Epithelial cell of proximal tubule (primary cell): ENCODE results near the gene NEK7. TPM values are rescaled to one million over a fixed set of nuclear protein-coding genes. Genes with fewer than 3 reads are reported as not detected.

ENCODE experiments used
- DNase-seq: peaks from one replicate; pipeline ENCODE4 v3.0.0-alpha.2; 2011; ENCODE audit warnings: low read depth
- H3K4me3 ChIP-seq: 2 replicates; pipeline ENCODE4 v1.5.1; 2011; ENCODE audit warnings: low read depth, mild to moderate bottlenecking, low read length
- total RNA-seq: library from RNA; depleted of rRNA; stranded (reverse); fragments of >200 nt; gene quantifications from 2 replicates; pipeline ENCODE4 v1.2.3, GENCODE V29; 2015
- TF ChIP-seq, protein P1 (sequence below): conservative IDR thresholded peaks from 2 replicates; pipeline ENCODE4 v1.5.1; 2012; ENCODE audit warnings: low read depth, mild to moderate bottlenecking, low read length

NEK7 gene
- total RNA-seq, 1 donor from 2014 or later: 20.5 TPM

DNA sequence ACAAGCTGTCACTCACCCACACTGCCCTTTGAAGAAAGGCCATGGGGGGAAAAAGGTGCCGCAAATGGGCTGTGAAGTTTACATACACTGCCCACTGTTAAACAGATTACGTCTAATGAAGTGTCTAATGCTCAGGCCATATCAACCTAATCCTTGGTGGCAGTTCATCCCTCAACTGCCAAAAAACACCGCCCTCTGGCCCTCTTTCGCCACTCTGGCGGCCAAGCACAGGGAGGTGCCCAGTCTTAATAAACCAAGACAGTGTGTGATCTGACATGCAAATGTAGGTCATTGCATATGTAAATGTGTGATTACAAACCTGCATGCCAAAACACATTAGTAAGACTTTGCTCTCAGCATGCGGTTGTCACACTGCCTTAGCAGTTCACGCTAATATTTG, 89.5 kb downstream of the NEK7 start:
- no peak for DNase-seq
- TF ChIP-seq, protein P1, sequence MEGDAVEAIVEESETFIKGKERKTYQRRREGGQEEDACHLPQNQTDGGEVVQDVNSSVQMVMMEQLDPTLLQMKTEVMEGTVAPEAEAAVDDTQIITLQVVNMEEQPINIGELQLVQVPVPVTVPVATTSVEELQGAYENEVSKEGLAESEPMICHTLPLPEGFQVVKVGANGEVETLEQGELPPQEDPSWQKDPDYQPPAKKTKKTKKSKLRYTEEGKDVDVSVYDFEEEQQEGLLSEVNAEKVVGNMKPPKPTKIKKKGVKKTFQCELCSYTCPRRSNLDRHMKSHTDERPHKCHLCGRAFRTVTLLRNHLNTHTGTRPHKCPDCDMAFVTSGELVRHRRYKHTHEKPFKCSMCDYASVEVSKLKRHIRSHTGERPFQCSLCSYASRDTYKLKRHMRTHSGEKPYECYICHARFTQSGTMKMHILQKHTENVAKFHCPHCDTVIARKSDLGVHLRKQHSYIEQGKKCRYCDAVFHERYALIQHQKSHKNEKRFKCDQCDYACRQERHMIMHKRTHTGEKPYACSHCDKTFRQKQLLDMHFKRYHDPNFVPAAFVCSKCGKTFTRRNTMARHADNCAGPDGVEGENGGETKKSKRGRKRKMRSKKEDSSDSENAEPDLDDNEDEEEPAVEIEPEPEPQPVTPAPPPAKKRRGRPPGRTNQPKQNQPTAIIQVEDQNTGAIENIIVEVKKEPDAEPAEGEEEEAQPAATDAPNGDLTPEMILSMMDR: no peak

DNA sequence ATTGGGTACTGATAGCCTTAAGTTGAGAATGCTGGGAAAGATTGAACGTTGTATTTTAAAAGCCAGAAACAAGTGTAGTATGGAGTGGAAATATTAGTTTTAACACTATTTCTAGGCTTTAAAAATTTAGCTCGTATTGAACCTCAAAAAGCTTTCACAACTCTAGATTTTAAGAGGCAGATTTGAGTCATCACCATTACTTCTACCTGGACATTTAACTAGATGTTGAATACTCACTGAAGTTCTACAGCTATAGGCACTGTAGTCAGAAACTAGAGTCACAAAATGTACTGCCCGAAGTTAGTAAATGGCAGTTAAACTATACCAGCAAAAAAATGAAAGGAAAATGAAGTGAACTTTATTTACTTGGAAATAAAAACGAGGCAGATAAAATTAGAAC, 96.5 kb downstream of the NEK7 start:
- DNase-seq: no peak
- H3K4me3 ChIP-seq: no peak overlapping the region
- TF ChIP-seq, protein P1: no peak

More for the DNA sequence above, 89.5 kb downstream of the NEK7 start:
- no peak overlapping the region for H3K4me3 ChIP-seq

DNA sequence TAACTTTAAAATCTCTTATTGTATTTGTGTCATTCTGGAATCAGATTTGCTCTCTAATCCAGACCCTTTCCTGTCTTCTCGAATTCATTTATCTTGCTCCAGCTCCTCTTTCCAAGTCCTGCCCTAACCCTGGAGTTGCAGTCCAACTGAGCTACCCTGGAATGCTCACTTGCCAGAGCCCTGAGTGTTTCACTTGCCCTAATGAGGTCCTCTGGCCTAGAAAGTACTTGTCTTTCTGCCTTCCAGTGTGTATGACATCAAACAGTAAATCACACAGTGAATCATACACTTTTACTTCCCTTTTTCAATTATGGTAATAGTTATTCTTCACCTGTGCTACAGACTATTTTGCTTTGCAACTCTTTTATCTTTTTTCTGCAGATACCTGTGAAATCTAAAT, 96.9 kb downstream of the NEK7 start:
- no peak for DNase-seq
- TF ChIP-seq, protein P1: no peak
- H3K4me3 ChIP-seq: no peak overlapping the region

DNA sequence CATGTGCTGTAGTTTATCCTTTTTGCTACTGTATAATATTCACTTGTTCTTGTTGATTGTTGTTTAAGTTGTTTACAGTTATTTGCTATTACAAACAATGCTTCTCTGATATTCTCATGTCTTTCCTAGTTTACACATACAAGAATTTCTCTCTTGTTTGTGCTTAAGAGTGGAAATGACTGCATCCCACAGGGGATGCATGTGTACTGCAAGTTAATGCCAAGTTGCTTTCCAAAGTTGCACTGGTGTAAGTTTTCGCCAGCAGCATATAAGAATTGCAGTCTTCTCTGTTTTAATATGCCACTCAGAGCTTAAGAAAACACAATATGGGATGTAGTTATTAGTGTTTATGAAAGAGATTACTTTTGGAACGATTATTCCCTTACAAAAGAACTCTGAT, 97.7 kb downstream of the NEK7 start:
- DNase-seq: no peak
- TF ChIP-seq, protein P1: peak; percentile 38

DNA sequence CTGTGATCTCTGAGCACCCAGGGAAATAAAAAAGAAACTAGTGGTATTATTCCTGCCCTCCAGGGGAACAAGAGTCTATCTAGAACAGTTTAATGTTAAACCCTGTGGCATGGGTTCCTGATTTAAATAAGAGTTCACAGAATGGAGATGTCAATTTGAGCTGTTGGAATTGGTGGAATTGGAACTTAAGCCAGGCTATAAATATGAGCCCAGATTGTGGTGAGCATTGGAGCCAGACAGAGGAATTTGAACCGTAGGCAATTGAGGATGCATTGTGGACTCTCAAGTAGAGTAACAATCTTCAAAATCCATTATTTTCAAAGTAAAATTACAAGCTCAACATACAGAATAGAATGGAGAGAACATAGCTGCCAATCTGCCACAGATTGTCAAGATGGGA, 98.2 kb downstream of the NEK7 start:
- H3K4me3 ChIP-seq: no peak overlapping the region
- no peak for DNase-seq
- TF ChIP-seq, protein P1: no peak

More for the DNA sequence above, 97.7 kb downstream of the NEK7 start:
- H3K4me3 ChIP-seq: no peak overlapping the region

DNA sequence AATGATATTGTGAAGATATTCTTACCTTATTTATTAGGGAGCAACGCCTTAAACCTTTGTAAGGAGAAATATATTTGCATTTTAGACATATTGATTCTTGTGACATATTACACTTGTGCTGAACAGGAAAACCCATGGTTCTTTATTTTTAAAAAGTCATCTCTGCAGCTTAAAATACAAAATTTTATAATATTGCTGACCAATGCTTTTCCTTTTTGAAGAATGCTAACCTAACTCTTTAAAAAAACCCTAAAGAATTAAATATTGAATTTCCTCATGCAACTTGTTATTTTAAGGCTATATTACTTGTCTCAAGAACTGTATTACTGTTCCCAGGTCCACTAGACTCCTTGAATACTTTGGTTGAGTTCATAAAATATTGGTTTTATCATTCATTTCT, 99.0 kb downstream of the NEK7 start:
- no peak for DNase-seq
- H3K4me3 ChIP-seq: no peak overlapping the region
- TF ChIP-seq, protein P1: no peak

DNA sequence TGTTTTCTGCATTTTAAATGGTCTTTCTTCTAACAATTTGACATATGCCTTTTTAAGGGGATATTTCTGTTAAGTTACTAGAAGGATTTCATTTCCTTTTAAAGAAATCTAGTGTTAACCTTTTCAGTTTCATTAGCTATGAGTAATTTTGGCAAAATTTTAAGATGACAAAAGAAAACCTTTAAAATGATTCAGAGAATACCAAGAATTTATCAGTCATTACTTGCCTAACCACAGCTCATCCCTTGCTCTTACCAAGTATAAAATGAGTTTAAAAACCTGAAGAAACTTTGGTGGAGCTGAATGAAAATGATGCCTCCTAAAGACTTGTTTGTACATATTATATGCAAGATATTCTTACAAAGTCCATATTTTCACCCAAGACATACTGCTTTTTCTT, 101.7 kb downstream of the NEK7 start:
- DNase-seq: no peak
- TF ChIP-seq, protein P1: no peak
- no peak overlapping the region for H3K4me3 ChIP-seq
